HepG2 (cell line): ENCODE measurements around the gene CEBPB. TPM values are rescaled to one million over a fixed set of nuclear protein-coding genes. Genes with fewer than 3 reads are reported as not detected.

ENCODE experiments used
- CEBPB ChIP-seq: IDR thresholded peaks from 2 replicates; pipeline ENCODE4 v1.6.1; 2011; ENCODE audit warnings: low read depth, low read length, improper control_type of control experiment, borderline replicate concordance
- FOXK1 ChIP-seq: sonication (generic); formaldehyde crosslinking; IDR thresholded peaks from 2 replicates; pipeline ENCODE4 v1.4.0; 2020; ENCODE audit warnings: low read depth, missing genetic modification reagents, borderline replicate concordance
- HNF1A ChIP-seq, 2 experiments: sonication (generic) in 1 of 2; formaldehyde crosslinking in 1 of 2; IDR thresholded peaks; 2 replicates each; pipeline versions ENCODE4 v1.4.0 to v1.6.1; 2016 to 2020; ENCODE audit warnings: borderline replicate concordance in 1 of 2, low read depth in 1 of 2, mild to moderate bottlenecking in 1 of 2, missing genetic modification reagents in 1 of 2
- KLF13 ChIP-seq: sonication (generic); formaldehyde crosslinking; IDR thresholded peaks from 2 replicates; pipeline ENCODE4 v1.4.0; 2020; ENCODE audit warnings: mild to moderate bottlenecking, missing genetic modification reagents
- MIER2 ChIP-seq: IDR thresholded peaks from 2 replicates; pipeline ENCODE4 v1.6.1; 2016; ENCODE audit warnings: missing biosample characterization, missing genetic modification reagents
- NFKB2 ChIP-seq: sonication (generic); formaldehyde crosslinking; IDR thresholded peaks from 2 replicates; pipeline ENCODE4 v1.4.0; 2020; ENCODE audit warnings: missing genetic modification reagents, borderline replicate concordance
- PBX2 ChIP-seq: IDR thresholded peaks from 2 replicates; pipeline ENCODE4 v1.6.1; 2016; ENCODE audit warnings: control low read depth
- RARA ChIP-seq: IDR thresholded peaks from 2 replicates; pipeline ENCODE4 v1.6.1; 2016; ENCODE audit warnings: missing genetic modification reagents, missing compliant biosample characterization
- RFX3 ChIP-seq: IDR thresholded peaks from 2 replicates; pipeline ENCODE4 v1.6.1; 2016; ENCODE audit warnings: missing biosample characterization, missing genetic modification reagents
- SMAD1 ChIP-seq: sonication (generic); formaldehyde crosslinking; IDR thresholded peaks from 2 replicates; pipeline ENCODE4 v1.4.0; 2020; ENCODE audit warnings: missing genetic modification reagents, low read depth, mild to moderate bottlenecking, borderline replicate concordance
- SP2 ChIP-seq: sonication (generic); formaldehyde crosslinking; IDR thresholded peaks from 2 replicates; pipeline ENCODE4 v1.5.1; 2020; ENCODE audit warnings: mild to moderate bottlenecking, missing genetic modification reagents
- YEATS2 ChIP-seq: sonication (generic); formaldehyde crosslinking; IDR thresholded peaks from 2 replicates; pipeline ENCODE4 v1.4.0; 2020; ENCODE audit warnings: missing genetic modification reagents, borderline replicate concordance
- ZBTB37 ChIP-seq: sonication (generic); formaldehyde crosslinking; IDR thresholded peaks from 2 replicates; pipeline ENCODE4 v1.4.0; 2020; ENCODE audit warnings: mild to moderate bottlenecking, missing genetic modification reagents
- ZNF274 ChIP-seq: sonication (generic); formaldehyde crosslinking; IDR thresholded peaks from 2 replicates; pipeline ENCODE4 v1.5.1; 2020; ENCODE audit warnings: mild to moderate bottlenecking, missing genetic modification reagents
- ZNF382 ChIP-seq: sonication (generic); formaldehyde crosslinking; IDR thresholded peaks from 2 replicates; pipeline ENCODE4 v1.5.0; 2020; ENCODE audit warnings: missing genetic modification reagents, mild to moderate bottlenecking, borderline replicate concordance
- ZNF550 ChIP-seq: sonication (generic); formaldehyde crosslinking; IDR thresholded peaks from 2 replicates; pipeline ENCODE4 v1.4.0; 2020; ENCODE audit warnings: mild to moderate bottlenecking, missing genetic modification reagents, borderline replicate concordance
- ZNF639 ChIP-seq: conservative IDR thresholded peaks from 2 replicates; pipeline ENCODE4 v1.6.1; 2018; ENCODE audit warnings: missing genetic modification reagents
- ZNF691 ChIP-seq: sonication (generic); formaldehyde crosslinking; IDR thresholded peaks from 2 replicates; pipeline ENCODE4 v1.4.0; 2020; ENCODE audit warnings: missing genetic modification reagents, low read depth, mild to moderate bottlenecking, borderline replicate concordance
- ZNF777 ChIP-seq: sonication (generic); formaldehyde crosslinking; IDR thresholded peaks from 2 replicates; pipeline ENCODE4 v1.4.0; 2020; ENCODE audit warnings: missing genetic modification reagents
- polyA plus RNA-seq, 8 experiments: library from polyadenylated mRNA; depleted of rRNA in 3 of 8; stranded (reverse) in 7 of 8; unstranded in 1 of 8; fragments of >200 nt; fragmentation: Illumina TruSeq in 4 of 8; extraction: Trizol in 4 of 8; gene quantifications; 2 replicates each; pipeline versions ENCODE4 v1.2.1 to v1.2.3, GENCODE V29; 2011 to 2016; ENCODE audit warnings: low read depth in 4 of 8, missing spikeins in 1 of 8, mixed read lengths in 1 of 8; ENCODE audit not compliant: insufficient read depth in 1 of 8
- total RNA-seq, 5 experiments: library from RNA; depleted of rRNA; stranded (reverse); fragments of >200 nt; fragmentation: Illumina TruSeq; extraction: Trizol; gene quantifications; 2 replicates each; pipeline ENCODE4 v1.2.3, GENCODE V29; 2016; ENCODE audit warnings: low read depth in 1 of 5

Gene CEBPB
- total and polyA plus RNA-seq, 2 of the 13 experiments (the other 11 are each of a cell fraction or from before 2014, with no cell fraction given) = 18.5 to 28.2 TPM

- TF ChIP-seq KLF13 (CRISPR knock-in tag) (no peak), PBX2 (0 out of 2 replicates have a peak, but pooled peaks have one; percentile 25), ZNF691 (no peak; the same call in 1 of the 2 replicates), NFKB2 (peak; percentile 88; the same call in 1 of the 2 replicates), ZNF777 (0 out of 2 replicates have a peak, but pooled peaks have one; percentile 22), ZNF639 (CRISPR knock-in tag) (no peak; the same call in 1 of the 2 replicates), ZNF550 (peak; percentile 60; the same call in 1 of the 2 replicates), SP2 (CRISPR knock-in tag) (no peak), FOXK1 (CRISPR knock-in tag) (peak; percentile 98), RARA (CRISPR knock-in tag) (peak; percentile 94), HNF1A (IDR thresholded peaks at IDR 0.05; ENCODE audit: low read depth) (no peak; the same call in 1 of the 2 replicates), HNF1A (CRISPR knock-in tag; IDR thresholded peaks at IDR 0.05; ENCODE audit: borderline replicate concordance) (peak; percentile 81; the same call in 1 of the 2 replicates), SMAD1 (CRISPR knock-in tag) (no peak; the same call in 1 of the 2 replicates), ZNF274 (CRISPR knock-in tag) (peak; percentile 90), ZBTB37 (peak; percentile 83), RFX3 (CRISPR knock-in tag) (no peak; the same call in none of the 2 replicates), CEBPB (peak; percentile 88), YEATS2 (peak; percentile 92; the same call in 1 of the 2 replicates), MIER2 (CRISPR knock-in tag) (peak; percentile 66; the same call in 1 of the 2 replicates), ZNF382 (CRISPR knock-in tag) (no peak)
Observed at GRCh38 chr20:50165684-50166554, 24.7 kb upstream of the CEBPB start (continued).
